ENCODE measurements around the gene S100A16.
A peak's percentile ranks its signal among the peaks of the same experiment; 100 is the strongest.

DNA sequence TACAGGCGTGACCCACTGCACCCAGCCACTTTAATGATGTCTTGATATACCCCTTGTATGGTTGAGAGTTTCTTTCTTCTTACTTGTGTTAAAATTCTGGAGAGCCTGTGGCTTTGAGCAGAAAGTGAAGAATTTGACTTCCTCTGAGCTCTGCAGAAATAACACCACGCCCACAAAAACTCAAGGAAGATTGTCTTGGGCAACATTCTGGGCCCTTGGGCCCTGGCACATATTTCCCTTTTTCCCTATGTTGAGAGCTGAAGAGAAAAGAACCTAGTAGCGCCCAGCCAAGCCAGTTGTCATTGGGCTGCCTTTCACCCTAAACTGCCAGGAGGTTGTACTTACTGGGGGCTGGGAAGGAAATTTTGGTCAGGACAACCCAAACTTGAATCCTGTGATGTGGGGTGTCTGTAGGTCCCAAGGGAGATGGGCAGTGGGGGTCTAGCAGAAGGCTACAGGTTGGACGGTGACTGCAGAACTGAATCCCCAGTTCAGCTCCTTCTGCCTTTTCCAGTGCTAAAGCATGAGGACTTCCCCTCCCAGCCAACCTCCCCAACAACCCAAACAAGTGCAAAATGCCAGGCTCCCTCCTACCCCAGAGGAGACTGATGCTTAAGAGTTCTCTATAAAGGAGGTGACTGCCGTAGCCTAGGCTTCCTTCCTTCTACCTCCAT, 33.9 kb upstream of the S100A16 start:
- TF ChIP-seq POLR2AphosphoS5 (IDR thresholded peaks at IDR 0.05; ENCODE audit: low read depth, low read length): peak; percentile 34; the same call in 1 of the 2 replicates
- no peak; the same call in none of the 2 replicates for TF ChIP-seq POLR2A (IDR thresholded peaks at IDR 0.05; ENCODE audit: low read depth, low read length)

Measured in GM12892 (cell line).